ENCODE data around the gene SYT9.

SYT9 gene

GRCh38 chr11:7495882-7496551 lies 244.3 kb downstream of the SYT9 start:
- peak overlapping the region; percentile 41 for H3K4me2 ChIP-seq (ENCODE audit: low read length)
- peak overlapping the region; percentile 55; the same call in 1 of the 2 replicates for H2AFZ ChIP-seq (ENCODE audit: low read depth, low read length)
- H3K79me2 ChIP-seq (ENCODE audit: low read length) = no peaks in the 10 kb centered on the region
- H3K9me3 ChIP-seq (ENCODE audit: insufficient read depth, low read length) = no peaks in the 10 kb centered on the region
- H3K36me3 ChIP-seq (replicated peaks; ENCODE audit: low read depth, low read length) = no peaks in the 10 kb centered on the region
- peak overlapping the region; percentile 34; the same call in 1 of the 2 replicates for H3K9ac ChIP-seq (ENCODE audit: low read length)
- H3K4me3 ChIP-seq (ENCODE audit: low read length) = no peak overlapping the region
- H3K27me3 ChIP-seq (ENCODE audit: low read depth, low read length) = no peaks in the 10 kb centered on the region
- H4K20me1 ChIP-seq (ENCODE audit: insufficient read depth, low read length) = no peaks in the 10 kb centered on the region
- TF ChIP-seq CTCF (IDR thresholded peaks at IDR 0.05; ENCODE audit: low read depth, low read length) (no peak), EZH2phosphoT487 (IDR thresholded peaks at IDR 0.05; ENCODE audit: low read depth) (no peak)
- H3K4me1 ChIP-seq (ENCODE audit: low read length) = peaks cover 34% of the 10 kb centered on the region
- H3K27ac ChIP-seq (ENCODE audit: low read length) = peak overlapping the region; percentile 76

GRCh38 chr11:7498193-7498592 lies 246.5 kb downstream of the SYT9 start:
- TF ChIP-seq EZH2phosphoT487 (IDR thresholded peaks at IDR 0.05; ENCODE audit: low read depth) = no peak
- no peak for TF ChIP-seq CTCF (IDR thresholded peaks at IDR 0.05; ENCODE audit: low read depth, low read length)
- H3K9me3 ChIP-seq (ENCODE audit: insufficient read depth, low read length) = no peaks in the 10 kb centered on the region
- no peak overlapping the region for H3K4me2 ChIP-seq (ENCODE audit: low read length)
- H4K20me1 ChIP-seq (ENCODE audit: insufficient read depth, low read length) = no peaks in the 10 kb centered on the region
- H3K36me3 ChIP-seq (replicated peaks; ENCODE audit: low read depth, low read length) = peaks cover under 1% of the 10 kb centered on the region
- H3K27ac ChIP-seq (ENCODE audit: low read length) = no peak overlapping the region
- H2AFZ ChIP-seq (ENCODE audit: low read depth, low read length) = no peak overlapping the region
- no peaks in the 10 kb centered on the region for H3K79me2 ChIP-seq (ENCODE audit: low read length)
- H3K27me3 ChIP-seq (ENCODE audit: low read depth, low read length) = no peaks in the 10 kb centered on the region
- no peak overlapping the region for H3K9ac ChIP-seq (ENCODE audit: low read length)
- H3K4me3 ChIP-seq (ENCODE audit: low read length) = no peak overlapping the region
- H3K4me1 ChIP-seq (ENCODE audit: low read length) = peaks cover 42% of the 10 kb centered on the region

DNA sequence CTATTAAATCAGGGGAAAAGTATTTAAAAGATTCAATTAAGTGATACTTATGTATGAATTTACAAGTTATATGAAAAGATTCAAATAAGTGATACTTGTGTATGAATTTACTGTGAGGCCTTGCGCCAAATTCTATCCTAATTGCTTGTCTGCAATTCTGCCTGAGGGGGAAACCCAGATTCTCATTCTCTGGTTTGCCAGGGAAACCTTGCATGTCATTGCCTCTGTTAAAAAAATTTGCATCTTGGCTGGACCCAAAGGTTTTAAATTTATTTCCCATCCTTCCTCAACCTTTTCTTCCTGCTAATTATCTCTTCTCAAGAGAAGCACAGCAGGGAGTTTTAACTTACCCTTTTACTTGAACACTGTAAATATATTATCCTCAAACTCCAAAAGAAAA lies 247.4 kb downstream of the SYT9 start:
- H4K20me1 ChIP-seq (ENCODE audit: insufficient read depth, low read length) = no peaks in the 10 kb centered on the region
- no peak overlapping the region for H3K9ac ChIP-seq (ENCODE audit: low read length)
- H3K79me2 ChIP-seq (ENCODE audit: low read length) = no peaks in the 10 kb centered on the region
- H3K4me3 ChIP-seq (ENCODE audit: low read length) = no peak overlapping the region
- peaks cover 3% of the 10 kb centered on the region for H3K36me3 ChIP-seq (replicated peaks; ENCODE audit: low read depth, low read length)
- H3K4me1 ChIP-seq (ENCODE audit: low read length) = peaks cover 42% of the 10 kb centered on the region
- H2AFZ ChIP-seq (ENCODE audit: low read depth, low read length) = no peak overlapping the region
- no peak overlapping the region for H3K27ac ChIP-seq (ENCODE audit: low read length)
- H3K27me3 ChIP-seq (ENCODE audit: low read depth, low read length) = no peaks in the 10 kb centered on the region
- TF ChIP-seq EZH2phosphoT487 (IDR thresholded peaks at IDR 0.05; ENCODE audit: low read depth) (no peak), CTCF (IDR thresholded peaks at IDR 0.05; ENCODE audit: low read depth, low read length) (no peak)
- H3K9me3 ChIP-seq (ENCODE audit: insufficient read depth, low read length) = no peaks in the 10 kb centered on the region
- H3K4me2 ChIP-seq (ENCODE audit: low read length) = no peak overlapping the region

DNA sequence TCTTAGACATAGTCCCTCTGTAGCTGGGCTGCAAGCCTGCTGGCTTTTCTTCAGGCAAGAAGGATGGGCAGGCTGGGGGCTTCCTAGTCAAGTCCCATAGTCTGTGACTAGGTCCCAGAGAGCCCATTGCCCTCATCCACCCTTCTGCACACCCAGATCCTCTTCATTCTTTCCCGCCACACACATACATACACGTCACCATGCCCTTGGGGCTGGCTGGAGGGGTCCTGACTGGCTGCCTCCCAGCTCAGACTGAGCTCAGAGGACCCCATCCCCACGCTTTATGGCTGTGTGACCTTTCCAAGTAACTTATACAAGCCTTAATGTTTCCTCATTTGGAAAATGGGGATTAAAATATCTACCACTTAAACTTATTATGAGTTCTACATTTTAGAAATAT lies 248.5 kb downstream of the SYT9 start:
- no peak for TF ChIP-seq EZH2phosphoT487 (IDR thresholded peaks at IDR 0.05; ENCODE audit: low read depth)
- TF ChIP-seq CTCF (IDR thresholded peaks at IDR 0.05; ENCODE audit: low read depth, low read length) = no peak
- H3K27ac ChIP-seq (ENCODE audit: low read length) = no peak overlapping the region

More for the DNA sequence above, 248.5 kb downstream of the SYT9 start:
- H3K36me3 ChIP-seq (replicated peaks; ENCODE audit: low read depth, low read length) = peaks cover 3% of the 10 kb centered on the region
- no peaks in the 10 kb centered on the region for H3K27me3 ChIP-seq (ENCODE audit: low read depth, low read length)
- H3K4me2 ChIP-seq (ENCODE audit: low read length) = no peak overlapping the region
- H3K9ac ChIP-seq (ENCODE audit: low read length) = no peak overlapping the region
- no peak overlapping the region for H3K4me3 ChIP-seq (ENCODE audit: low read length)
- no peak overlapping the region for H2AFZ ChIP-seq (ENCODE audit: low read depth, low read length)
- no peaks in the 10 kb centered on the region for H3K9me3 ChIP-seq (ENCODE audit: insufficient read depth, low read length)
- no peaks in the 10 kb centered on the region for H4K20me1 ChIP-seq (ENCODE audit: insufficient read depth, low read length)
- peaks cover 42% of the 10 kb centered on the region for H3K4me1 ChIP-seq (ENCODE audit: low read length)
- no peaks in the 10 kb centered on the region for H3K79me2 ChIP-seq (ENCODE audit: low read length)
